CD4-positive, alpha-beta T cell treated with Interleukin-4 for 1 hour (primary cell): ENCODE results near the gene AANAT.

Experiments
- DNase-seq, 2 donors: peaks; one replicate each; pipeline ENCODE4 v3.0.0-alpha.2; 2020 to 2022

The AANAT gene

DNA sequence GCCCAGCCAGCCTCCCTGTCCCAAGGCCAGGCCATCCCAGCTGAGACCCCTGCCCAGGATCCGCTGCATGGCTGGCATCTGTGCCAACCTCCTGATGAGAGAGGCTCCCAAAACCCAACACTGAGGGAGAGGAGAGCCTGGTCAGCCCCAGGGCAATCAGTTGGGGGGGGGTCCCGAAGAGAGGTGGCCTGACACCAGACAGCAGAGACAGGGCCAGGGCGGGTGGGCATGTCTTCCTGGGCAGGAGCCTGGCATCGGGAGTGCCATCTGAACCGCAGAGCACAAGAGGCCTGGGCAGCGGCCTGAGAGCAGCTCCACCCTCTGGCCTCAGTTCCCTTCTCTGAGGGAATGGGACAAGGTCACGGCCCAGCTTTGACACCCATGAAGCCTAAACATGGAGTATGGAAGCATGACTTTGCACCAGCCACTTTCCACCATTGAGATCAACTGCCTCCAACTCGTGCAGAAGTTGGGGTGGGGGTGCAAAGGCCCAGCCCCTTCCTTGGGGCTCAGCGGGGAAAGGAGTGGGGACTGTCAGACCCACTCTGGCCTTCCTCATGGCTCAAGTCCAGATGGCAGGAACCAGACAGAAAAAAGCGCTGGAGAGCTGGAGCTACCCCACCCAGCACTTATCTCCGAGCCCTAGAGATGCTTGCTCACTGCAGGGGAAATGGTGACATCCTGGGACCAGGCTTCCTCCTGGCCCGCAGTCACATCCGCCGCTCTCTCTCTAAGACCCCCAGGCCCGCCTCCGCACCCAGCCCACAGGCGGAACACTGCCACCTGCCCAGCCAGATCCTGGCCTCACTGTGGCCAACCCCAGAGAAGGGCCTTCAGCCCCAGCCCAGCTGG is 24.1 kb downstream of the AANAT start:
- DNase-seq: peak in 1 of 2 donors; percentile 39

DNA sequence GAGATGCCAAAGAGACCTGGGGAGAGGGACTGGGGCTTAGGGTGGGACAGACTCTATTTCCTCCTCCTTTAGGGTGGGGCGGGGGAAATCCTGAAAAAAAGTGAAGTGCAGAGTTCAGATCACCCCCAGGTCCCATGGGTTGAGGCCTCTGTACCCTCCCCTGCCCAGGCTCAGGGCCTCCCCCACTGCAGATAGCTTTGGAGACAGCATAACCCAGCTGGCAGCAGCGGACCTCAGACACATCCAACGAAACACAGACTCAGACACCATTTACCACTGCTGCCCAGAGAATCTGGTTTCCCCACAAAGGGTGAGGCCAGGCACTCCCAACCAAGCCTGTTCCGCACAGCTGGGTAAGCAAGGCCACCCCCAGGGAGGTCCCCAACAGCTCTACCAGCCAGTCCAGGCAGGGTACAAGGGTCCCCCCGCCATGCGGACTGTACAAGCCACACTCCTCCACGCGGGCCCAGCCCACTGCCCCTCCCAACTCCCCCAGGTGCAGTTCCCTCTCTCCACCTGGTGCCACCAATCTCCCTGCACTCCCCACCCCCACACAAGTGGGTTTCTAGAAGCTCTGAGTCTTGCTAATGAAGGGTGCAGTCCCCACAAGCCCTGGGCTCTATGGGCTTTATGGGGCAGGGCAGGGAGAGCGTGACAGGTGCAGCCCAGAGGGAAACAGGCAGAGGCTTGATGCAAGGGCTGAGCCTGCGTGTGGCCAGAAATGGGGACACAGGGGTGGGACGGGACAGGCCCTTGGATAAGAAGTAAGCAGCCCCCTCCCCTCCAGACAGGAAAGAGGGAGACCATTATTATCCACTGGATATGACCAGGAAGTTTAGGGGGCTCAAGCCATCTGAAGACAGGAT is 25.0 kb downstream of the AANAT start:
- peak in 1 of 2 donors; percentile 41 for DNase-seq

DNA sequence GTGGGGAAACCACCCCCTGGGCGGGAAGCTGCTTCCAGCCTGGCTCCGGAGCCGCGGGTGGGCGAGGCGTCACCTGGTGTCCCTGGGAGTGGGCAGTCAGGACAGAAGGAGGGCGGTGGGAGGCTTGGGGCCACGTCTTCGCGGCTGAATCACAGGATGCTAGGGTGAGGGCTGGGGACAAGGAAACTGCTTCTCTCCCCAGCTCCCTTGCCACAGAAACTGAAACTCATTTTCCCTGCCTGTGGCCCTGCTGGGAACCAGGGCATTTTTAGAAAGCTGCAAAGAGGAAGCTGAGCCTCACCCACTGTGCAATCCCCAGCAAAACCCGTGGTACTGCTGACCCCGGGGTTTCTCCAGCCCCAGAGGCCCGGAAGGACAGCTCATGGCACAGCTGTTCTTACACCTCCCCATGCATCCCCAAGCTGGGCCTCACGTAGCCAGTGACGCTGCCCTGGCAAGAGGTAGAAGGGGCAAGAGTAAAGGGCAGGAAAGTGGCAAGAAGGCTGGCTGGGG is 25.6 kb downstream of the AANAT start:
- DNase-seq: peak; percentile 52 to 85

DNA sequence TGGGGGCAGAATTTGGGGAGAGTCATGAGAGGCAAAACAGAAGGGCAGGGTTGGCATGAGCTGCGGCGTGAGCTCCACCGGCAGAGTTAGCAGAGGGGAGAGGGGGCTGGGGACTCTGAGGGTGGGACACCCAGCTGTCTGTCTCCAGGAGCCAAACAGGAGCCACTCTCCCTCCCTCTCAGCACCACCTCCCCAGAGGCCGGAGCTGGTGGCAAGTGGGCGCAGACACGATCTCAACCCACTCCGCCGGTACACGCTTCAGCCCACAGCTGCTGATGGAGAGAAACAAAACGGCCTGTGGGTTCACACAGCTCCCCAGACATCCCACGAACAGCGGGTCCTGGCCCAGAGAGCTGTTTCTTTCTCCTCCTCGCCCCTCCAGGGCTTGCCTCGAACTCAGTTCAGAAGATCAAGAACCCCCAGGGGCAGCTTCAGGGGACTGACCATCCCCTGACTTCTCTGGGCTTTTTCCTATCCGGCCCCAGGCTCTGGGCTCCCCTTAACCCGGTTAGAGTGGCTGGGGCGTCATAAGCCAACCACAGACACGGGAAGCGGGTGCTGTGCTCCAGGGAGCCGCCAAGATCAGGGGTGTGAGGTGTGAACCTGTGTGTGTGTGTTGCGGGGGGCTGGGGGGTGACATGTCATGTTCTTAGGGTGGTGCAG is 26.2 kb downstream of the AANAT start:
- peak in 1 of 2 donors; percentile 46 for DNase-seq

DNA sequence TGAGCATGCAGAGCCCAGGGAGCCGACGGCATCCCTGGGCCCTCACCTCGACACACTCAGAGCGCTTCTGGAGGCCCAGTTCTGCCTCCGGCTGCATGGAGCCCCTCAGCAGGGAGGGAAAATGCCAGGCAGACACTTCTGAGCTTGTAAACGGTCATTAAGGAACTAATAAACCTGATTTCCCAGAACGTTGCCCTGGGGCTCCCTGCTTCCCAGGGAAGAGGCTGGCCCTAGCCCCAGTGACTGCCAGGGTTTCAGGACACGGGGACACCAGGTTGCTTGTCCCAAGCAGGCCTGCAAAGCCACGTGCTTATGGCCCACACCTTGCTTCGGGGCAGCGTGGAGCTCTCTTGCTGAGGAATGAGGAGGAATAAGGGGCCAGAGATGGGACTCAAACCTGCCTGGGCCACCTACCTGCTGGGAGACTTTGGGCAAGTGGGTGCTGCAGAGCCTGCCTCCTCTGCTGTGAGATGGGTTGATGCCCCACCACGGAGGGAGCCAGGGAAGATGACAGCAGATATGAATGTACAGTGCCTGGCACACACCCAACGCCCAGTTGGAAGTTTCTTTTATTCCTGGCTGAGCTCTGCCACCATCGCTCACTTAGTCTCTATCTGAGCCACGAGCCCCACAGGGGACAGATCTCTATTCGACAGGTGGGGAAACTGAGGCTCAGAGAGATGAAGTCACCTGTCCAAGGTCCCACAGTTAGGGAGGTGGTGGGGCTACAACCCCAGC is 28.4 kb downstream of the AANAT start:
- DNase-seq: no peak

DNA sequence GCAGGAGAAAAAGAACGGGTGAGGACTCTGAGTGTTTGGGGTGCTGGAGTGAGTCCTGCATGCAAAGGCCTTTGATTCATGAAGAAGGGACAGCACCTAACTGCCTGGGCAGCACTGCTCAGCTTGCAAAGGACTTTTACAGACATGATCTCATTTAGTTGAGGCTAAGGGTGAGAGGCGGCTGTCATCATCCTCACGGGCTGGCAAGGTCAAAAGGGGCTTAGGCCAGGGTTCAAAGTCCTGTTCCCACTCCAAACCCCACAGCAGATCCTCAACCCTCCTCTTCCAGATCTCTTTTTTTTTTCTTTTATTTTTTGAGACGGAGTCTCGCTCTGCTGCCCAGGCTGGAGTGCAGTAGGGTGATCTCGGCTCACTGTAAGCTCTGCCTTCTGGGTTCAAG is 29.1 kb downstream of the AANAT start:
- DNase-seq: no peak

DNA sequence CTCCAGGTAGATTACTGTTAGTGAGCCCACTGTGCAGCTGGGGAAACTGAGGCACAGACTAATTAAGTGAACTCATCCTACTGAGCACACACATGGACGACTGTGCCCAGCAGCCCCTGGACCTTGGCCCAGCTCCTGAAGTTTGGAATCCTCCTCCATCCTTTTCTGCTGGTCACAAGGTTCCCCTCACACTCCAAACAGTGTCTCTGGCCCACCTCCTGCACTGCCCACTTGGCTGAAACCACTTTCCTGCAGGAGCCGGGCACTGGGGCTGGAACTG is 30.2 kb downstream of the AANAT start:
- DNase-seq: no peak

DNA sequence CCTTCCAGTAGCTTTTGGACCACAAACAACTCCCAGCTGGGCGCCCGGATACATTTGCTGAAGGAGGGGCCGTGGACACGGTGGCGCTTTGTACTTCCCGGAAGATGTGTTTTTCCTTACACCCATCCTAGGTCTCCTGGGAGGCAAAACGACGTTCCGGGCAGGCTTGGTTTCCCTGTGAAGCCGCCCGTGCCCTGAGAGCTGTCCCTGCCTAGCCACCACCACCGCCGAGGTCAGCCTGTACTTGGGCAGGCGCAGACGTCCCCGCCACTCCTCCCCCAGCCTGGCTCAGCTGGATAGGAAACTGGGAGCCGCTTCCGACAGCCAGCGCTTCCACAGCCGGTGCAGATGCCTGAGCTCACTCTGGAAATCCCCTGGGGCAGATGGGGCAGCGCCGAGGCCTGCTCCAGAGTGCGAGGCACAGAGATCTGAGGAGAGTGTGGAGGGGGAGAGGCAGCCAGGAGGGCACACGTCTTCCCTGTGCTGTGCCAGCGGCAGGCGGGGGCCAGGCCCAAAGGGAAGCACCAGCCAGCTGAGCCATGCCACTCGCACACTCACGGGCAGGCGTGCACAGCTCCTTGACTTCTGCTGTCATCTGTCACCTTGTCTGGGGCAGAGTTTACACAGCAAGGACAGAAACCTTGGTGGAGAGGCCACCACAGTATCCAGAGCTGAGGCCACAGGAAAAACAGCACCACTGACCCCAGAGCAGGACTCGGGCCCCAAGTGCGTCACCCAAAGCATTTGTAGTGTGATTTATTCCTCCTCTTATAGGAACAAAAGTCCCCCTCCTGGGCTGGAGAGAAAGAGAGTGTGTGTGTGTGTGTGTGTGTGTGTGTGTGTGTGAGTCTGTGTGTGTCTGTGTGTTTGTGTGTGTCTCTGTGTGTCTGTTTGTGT is 30.8 kb downstream of the AANAT start:
- no peak for DNase-seq

DNA sequence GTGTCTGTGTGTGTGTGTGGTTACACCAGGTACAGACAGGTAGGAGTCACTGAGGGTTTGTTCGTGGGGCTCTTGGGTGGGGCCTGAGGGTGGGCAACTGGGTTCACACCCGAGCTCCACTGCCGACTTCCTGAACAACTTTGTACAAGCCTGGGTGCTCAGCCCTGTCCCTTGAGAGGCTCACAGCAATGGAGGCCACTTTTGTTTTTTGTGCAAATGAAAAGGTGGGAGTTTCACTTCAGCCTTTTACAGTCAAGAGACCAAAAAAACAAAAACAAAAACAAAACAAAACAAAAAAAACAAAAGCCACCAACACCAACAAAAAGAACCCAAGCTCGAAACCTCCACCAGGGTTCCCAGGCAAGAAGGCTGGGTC is 31.5 kb downstream of the AANAT start:
- peak in 1 of 2 donors; percentile 20 for DNase-seq

DNA sequence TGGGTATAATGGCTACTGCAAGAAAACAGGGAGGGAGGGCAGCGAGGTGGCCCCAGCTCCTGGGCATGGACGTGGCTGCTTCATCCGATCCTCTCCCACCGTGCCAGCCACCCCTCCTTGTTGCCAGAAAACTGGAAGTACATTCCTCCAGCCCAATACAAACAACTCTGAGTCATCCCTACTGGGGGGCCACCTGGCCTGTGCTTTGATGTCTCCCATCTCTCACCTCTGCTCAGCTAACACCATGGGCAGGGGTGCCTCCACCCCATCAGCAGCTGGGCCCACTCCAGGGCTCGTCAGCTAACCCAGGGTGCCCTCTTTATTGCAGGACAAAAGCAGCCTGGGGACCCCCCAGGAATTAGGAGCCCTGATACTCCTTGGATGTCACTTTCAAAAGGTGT is 31.9 kb downstream of the AANAT start:
- DNase-seq: no peak

DNA sequence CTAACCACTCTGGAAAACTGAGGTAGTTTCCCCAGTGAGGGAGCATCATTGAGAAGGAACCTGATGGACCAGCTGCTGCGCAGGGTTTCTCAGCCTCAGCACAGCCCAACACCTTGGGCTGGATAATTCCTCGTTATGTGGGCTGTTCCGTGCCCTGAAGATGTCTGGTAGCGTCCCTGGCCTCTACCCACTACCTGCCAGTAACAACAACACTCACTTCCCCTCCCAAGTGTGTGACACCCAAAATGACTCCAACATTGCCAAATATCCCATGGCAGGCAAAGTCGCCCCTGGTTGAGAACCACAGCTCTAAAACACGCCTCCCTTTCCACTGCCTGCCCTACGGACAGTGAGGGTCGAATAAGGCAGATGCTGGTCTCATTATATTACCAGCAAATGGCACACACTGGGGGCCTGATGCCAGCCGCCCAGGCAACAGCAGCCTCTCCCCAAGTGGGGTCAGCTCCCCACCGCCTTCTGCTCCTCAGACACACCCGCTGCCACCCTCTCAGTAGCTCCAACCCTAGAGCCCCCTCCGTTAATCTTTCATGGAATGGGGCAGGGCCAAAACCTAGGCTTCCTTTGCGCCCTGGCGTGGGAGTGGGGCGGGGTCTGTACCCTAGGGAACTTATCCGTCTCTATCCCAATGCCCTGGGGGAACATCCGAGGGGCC is 32.8 kb downstream of the AANAT start:
- DNase-seq: peak in 1 of 2 donors; percentile 38

DNA sequence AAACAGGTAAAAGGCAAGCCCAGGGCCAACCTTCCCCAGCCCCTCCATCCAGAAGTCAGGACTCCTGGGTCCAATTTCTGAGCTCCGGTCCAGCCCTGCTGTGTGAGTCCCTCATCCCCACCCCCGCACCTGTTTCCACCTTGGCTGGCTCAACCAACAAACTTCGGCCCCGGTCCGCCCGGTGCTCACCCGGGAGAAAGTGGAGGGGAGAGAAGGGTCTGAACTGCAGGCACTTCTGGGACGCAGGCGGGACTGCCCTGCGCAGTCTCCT is 33.3 kb downstream of the AANAT start:
- no peak for DNase-seq

DNA sequence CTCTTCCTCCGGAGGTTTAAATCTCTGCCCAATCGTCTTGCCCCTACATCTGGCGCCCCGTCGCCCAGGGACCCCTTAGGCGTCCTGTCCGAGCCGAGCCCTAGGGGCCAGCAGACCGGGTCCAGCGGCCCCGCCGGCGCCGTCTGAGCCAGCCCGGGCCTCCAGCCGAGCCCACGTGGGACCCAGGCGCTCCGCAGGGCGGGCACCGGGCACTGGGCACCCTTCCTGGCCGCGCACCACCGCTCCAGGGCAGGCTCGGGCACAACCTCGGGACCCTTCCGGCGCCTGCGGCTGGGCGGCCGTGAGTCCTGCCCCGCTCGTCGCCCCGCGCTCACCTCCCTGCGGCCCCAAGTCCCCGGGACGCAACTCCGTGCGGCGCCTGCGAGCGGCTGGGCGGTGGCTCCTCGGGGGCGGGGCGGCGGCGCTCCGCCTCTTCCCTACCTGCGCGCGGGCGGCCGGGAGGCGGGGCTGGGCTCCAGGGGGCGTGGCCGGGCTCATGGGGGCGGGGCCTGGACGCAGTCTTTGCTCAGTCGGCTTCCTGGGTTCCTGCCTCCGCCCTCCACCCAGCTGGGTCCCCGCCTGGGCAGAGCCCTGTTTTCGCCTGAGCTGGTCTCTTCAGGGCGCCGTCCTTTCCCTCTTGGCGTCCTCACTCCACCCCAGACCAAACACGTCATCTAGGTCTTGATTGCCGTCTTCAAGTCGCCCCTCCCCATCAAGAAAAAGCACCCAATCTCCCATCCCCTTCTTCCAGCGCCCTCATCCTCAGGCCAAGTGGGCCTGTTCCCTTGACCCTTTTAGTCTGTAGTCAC is 33.8 kb downstream of the AANAT start, which contains the start of gene RHBDF2:
RHBDF2 (minus strand) TSS at position 406 of the 809 bp plus-strand sequence. CDS start 19,899 bp downstream, outside the sequence.
- DNase-seq: peak; percentile 95 to 96

DNA sequence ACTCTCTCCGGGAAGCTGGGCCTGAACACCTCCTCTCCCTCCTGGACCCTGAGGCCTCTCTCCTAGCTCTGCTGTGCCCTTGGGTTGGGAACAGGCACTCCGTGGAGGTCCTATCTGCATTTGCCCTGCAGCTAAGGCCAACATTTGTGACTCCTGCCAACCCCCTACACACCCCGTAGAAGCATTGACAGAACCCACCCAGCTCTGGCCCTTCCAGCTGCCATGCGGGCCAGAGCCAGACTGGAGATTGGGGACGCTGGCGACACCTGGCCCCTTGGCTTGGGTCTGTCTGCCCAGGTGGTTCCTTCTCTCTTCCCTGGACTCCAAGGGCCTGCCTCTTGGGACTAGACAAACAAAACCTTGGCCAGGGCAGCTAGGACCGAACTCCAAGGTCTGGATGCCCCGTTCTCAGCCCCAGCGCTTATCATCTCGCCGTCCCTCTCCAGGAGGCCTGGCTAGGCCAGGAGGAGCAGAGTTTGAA is 34.5 kb downstream of the AANAT start:
- DNase-seq: no peak

DNA sequence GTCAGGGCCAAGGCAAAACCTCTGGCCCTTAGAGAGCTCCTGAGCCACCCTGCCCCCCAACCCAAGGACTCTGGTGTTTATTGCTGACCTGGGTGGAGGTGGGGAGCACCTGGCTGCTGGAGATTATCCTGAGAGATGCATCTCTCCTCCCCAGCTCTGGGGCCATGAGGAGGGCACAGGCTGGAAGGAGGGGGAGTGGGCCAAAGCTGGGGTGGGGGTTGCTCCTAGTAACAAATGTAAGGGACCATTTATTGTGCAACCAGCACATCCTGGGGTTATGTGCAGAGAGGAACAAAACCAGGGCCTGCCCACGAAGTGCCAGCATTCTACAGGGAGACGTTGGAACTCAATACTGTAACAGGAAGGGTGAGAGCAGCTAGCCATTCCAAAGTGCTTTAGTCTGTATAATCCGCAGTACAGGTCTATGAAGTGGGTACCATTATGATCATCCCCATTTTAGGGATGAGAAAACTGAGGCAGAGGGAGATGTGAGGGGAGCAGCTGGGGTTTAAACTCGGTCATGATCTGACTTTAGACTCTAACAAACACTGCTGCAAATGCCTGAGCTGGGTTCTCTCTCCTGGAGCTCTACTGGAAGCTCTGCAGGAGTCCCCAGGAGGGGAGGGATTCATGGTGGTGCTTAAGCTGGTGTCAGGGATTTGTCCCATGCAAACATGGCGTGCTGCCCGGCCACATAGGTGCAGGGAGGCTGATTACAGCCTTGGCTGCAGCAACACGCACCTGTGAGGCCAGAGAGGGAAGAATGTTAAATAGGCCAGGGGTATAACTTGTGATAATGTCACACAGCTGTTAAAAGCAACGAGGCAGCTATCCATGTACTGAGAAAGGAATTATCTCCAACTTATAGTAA is 35.2 kb downstream of the AANAT start:
- DNase-seq: no peak

DNA sequence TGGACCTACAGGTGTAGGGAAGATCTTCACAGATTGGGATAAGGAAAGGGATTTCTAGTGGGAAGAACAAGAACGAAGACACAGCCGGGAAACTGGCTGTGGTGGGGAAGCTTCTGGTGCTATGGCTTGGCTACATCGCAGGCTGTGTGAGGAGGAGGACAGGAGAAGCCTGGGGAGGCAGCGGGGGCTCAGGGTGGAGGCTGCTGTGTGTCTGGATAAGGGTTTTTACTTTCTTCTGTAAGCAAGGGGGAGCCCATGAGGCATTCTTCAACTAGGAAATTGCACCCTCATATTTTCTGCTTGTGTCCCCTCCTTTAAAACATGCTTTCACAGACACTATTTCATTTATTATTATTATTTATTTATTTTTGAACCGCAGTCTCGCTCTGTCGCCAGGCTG is 36.7 kb downstream of the AANAT start:
- DNase-seq: no peak

DNA sequence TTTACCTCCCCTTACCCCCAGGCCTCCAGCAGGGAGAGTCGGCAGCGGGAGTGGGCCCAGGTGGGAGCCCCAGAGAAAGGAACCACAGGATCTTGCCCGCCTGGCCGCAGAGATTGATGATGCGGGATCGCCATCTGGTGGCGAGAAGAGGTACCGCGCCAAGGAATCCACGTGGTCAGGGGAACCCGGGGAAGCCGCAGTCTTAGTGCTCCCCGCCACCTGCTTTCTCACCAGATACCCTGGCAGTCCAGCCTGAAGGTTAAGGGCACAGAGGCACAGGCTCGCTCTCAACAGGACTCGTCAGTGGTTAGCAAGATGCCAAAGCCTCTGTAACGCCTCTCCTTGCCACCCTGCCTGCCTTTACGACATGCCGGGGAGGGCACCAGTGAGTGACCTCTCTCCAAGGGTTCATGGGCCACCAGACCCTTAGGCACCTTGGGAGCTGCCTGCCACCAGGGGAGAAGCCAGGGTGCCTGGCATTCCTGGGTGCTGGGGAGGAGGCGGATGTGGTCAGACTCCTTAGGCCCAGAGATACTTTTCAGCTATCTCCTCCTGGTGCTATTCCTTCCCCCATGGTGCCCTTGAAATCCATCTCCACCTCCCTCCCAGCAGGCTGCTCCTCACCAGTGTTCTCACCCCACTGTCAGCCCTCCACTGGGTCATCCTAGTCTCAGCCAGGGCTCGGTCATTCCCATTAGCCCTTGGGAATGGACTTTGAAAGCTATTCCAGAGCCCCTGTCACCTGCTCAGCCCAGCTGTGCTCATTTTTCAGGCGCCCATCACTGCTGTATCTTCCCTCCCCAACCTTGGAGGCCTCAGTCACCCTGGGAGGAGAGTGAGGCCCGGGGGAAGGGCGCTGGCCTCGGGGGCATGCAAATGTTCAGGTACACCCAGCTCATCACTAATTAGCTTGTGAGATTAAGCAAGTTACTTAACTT is 39.3 kb downstream of the AANAT start:
- peak; percentile 90 to 92 for DNase-seq
